Activated CD4-positive, alpha-beta T cell treated with anti-CD3 and anti-CD28 coated beads, Interleukin-2, amount 50 U/mL, for 4 hours (primary cell): ENCODE measurements around the gene WNT10A.

ENCODE experiments used
- DNase-seq, 2 experiments: peaks; one replicate each; pipeline ENCODE4 v3.0.0-alpha.2; 2020

WNT10A gene

DNA sequence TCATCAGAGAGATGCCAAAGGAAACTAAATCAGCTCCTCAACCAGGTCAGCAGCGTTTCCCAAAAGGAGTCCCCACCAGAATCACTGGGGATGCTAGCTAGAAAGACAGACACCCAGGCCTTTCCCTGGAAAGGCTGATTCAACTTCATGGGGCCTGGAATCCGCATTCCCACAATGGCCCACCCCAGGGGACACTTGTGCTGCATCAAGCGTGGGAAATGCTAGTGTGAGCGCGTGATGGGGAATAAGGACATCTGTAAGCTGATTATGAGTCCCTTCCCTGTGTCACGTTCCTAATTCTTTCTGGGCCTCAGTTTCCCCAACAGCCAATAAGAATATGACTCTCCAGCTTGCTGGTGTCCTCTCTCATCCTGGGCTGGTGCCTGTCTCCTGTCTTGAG is 2.2 kb upstream of the WNT10A start:
- no peak for DNase-seq

DNA sequence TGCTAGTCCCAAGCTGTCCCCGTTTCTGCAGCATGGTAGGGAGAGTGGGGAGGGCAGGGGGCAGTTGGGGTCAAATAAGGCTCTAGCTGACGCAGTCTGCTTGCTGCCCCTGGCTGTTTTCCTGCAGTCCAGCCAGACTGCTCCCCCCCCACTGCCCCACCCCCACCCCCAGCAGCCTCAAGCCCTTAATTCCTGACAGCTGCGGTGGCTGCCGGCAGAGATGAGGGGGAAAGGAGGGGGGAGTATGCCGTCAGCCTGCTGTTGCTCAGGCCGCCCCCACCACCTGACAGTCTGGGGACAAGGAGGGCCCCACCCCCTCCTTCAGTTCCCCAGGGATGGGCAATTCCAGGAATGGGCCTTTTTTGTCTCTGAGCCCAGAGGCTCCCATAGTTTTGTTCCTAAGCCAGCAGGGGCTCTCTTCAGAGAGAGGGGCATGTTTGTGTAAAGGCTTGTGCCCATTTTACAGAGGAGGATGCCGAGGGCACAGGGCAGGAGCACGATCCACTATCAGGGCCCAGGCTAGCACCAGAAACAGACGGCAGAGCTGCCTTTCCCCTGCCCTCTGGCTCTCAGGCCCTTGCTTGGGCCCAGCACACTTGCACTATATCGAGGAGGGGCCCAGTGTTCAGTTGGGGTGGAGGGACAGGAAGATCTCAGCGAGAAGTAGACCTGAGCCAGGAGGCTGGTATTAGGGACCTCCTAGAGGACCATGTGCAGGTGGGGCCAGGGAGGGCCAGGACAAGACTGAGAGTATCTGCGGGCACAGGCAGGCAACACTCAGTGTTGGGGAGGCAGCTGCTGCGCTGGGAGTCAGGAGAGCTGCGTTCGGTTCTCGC is 1.5 kb upstream of the WNT10A start:
- no peak for DNase-seq

- DNase-seq = no peak
Observed at GRCh38 chr2:218879776-218880101, 913 bp upstream of the WNT10A start.

GRCh38 chr2:218880859-218881594 is 375 bp downstream of the WNT10A start:
- DNase-seq = no peak

DNA sequence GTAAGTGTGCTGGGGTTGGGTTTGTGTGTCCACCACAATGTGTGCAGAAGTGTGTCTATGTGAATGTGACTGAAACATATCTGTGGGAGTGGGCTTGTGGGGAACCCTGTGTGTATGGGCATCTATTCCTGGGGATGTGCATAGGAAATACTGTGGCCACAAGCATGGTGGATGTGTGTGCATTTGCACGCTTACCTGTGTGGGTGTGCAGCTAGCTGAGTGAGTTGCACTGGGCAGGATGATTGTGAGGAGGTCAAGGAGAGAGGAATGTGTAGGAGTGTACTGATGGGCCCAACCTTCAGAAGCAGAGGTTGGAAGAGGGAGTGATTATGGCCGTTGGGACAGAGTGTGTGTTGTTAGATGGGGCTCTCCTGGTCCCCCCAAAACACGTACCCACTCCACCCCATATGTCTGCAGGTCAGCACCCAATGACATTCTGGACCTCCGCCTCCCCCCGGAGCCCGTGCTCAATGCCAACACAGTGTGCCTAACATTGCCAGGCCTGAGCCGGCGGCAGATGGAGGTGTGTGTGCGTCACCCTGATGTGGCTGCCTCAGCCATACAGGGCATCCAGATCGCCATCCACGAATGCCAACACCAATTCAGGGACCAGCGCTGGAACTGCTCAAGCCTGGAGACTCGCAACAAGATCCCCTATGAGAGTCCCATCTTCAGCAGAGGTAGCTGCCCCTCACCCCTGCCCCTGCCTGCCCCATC is 1.2 kb downstream of the WNT10A start:
- no peak for DNase-seq

DNA sequence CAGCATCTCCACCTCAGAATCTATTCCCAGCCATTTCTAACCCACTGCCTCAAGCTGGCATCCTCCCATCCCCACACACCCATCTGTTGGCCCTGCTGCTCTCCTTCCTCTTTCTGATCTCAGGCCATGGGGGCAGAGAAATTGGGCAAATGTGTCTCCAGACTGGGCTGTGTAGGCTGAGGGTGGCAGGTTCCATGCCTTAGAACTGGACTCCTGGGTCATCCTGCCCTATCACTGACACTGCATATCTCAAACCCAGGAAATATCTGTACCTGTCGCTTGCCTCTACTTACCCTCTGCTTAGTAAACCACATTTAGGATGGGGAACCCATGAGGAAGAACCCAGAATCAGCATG is 1.8 kb downstream of the WNT10A start:
- DNase-seq = no peak

GRCh38 chr2:218882866-218883366 is 2.3 kb downstream of the WNT10A start:
- DNase-seq = no peak

DNA sequence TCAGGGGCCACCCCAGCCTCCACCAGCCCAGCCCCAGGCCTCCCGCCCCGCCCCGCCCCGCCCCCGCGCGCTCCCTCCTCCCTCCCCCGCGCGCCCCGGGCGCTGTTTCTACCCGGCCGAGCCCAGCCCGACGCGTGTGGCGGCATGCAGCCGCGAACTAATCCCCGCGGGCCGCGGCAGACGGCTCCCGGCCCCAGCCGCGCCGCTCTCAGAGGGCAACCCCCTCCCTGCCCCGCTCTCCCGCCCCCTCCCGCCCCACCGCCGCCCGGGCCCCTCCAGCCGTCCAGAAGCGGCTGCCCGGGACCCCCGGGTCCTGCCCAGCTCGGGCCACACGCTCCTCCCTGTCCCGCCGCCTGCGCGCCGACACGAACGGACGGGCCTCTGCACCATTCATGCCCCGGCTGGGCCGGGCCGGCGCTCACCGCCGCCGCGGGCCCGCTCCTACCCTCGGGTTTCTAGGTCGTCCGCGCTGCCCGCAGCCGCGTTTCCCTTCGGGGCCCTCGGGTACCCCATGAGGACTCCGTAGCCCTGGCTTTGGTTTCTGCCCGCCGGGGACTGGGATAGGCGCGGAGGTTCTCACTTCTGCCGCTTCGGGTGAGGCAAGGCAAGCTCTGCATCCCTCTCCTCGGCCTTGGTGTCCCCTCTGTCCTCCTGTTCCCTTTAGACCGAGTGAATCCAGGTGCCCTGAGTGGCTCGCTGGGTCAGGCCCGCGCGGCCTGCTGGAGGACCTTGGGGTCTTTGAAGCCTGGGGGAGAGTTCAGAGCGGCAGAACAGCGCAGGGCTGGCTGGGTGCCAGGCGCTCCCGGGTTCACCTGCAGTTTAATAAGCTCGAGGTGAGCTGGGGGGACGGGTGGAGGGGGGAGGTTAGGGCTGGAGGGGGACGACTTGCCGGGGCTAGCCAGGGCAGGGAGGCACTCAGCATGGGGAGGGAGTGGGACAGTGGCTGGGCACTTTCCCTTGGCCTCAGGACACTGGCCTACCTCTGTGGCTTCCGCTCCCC is 3.1 kb downstream of the WNT10A start:
- peak in 1 of 2 experiments; percentile 37 for DNase-seq

GRCh38 chr2:218884519-218884918 is 3.9 kb downstream of the WNT10A start:
- no peak for DNase-seq

GRCh38 chr2:218885981-218886947 is 5.6 kb downstream of the WNT10A start:
- DNase-seq = no peak

GRCh38 chr2:218887079-218887478 is 6.4 kb downstream of the WNT10A start:
- DNase-seq = no peak

DNA sequence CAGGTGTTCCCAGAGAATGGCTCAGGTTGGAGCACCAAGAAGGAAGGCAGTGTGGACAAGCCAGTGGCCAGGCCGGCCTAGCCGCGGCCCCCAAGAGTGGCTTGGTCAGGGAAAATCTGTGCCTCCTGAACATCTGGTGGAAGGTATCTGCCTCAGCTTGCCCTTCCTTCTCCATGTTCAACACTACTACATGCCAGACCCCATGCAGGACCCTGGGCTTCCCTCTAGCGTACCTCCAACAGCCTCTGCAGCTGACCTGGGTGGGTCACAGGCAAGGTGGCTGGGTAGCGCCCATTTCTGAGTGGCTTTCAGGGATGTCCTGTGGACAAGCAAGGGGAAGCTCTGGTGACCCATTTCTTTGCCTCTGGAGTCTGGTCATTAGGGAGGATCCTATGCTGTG is 7.7 kb downstream of the WNT10A start:
- no peak for DNase-seq

DNA sequence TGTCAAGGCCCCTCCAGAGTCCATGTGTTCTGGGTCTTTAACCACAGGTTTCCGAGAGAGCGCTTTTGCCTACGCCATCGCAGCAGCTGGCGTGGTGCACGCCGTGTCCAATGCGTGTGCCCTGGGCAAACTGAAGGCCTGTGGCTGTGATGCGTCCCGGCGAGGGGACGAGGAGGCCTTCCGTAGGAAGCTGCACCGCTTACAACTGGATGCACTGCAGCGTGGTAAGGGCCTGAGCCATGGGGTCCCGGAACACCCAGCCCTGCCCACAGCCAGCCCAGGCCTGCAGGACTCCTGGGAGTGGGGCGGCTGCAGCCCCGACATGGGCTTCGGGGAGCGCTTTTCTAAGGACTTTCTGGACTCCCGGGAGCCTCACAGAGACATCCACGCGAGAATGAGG is 9.3 kb downstream of the WNT10A start:
- no peak for DNase-seq

- no peak for DNase-seq
Observed at GRCh38 chr2:218890369-218890768, 9.7 kb downstream of the WNT10A start.

DNA sequence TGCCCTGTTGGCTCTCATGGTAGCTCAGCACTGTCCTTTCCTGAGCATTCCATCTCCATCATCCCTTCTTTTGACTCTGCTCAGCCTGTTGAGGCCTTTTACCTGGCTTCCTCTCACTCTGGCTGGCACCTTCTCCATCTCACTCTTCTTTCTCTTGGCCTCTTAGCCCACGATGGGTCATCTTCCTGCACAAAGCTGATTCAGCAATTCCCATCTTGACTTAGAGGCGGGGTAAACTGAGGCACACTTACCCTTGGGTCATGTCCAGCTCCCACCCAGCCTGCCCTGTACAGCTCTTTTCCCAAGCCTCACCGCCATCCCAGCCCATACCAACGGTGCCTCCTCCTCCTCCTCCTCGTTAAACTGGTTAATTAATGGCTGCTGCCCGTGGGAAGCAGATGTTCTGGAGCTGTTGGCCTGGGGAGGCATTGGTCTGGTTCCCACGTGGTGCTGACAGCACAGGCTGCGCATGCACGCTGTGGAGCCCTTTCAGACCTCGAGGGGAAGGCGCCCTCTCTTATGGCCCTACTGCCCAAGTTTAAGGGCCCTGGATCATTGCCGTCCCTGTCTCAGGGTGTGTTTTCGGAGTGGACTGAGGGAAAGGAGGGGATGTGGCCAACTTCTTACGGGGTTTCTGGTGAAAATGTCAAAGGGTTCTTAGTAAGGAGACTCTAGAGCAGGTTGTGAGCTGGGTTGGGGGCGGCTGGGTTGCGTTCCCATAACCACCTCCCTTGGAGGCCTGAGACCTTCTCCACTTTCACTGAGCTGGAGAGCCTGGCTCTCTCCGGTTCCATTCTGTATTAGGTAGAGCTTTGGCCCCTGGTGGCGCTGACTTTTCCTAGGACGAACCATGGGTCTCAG is 10.9 kb downstream of the WNT10A start:
- DNase-seq = no peak

GRCh38 chr2:218892693-218893348 is 12.2 kb downstream of the WNT10A start:
- DNase-seq = peak; percentile 79

DNA sequence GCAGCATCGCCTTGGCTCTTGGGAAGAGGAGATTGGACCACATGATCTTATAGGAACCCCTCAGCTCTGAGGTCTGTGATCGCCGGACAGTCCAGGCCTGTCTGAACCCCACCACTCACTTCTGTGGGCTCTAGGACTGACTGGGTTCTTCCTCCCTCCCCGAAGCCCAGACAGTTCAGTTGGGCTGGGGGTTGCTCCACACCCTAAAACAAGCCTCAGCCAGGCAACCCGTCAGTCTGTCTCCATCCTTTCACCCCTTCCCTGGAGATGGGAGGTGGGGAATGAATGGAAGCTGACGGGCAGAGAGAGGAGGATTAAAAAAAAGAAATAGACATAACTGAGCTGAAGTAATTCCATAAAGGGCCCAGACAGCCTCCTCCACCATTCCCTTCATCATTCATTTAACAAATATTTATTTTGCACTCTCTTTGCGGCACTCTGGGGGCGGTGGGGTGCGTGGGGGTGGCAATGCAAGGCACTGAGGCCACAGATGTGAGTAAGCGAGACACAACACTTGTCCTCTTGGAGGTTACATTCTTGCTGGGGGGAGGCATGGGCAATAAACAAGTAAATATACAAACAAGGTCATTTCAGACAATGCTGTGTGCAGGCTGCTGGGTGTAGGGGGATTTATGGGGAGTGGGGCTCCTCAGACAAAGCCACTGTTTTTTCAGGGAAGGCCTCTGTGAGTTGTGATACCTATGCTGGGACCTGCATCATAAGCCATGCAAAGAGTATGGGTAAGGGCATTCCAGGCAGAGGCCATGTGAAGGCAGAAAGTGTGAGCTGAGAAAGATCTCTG is 12.9 kb downstream of the WNT10A start:
- DNase-seq = peak; percentile 48 to 49

DNA sequence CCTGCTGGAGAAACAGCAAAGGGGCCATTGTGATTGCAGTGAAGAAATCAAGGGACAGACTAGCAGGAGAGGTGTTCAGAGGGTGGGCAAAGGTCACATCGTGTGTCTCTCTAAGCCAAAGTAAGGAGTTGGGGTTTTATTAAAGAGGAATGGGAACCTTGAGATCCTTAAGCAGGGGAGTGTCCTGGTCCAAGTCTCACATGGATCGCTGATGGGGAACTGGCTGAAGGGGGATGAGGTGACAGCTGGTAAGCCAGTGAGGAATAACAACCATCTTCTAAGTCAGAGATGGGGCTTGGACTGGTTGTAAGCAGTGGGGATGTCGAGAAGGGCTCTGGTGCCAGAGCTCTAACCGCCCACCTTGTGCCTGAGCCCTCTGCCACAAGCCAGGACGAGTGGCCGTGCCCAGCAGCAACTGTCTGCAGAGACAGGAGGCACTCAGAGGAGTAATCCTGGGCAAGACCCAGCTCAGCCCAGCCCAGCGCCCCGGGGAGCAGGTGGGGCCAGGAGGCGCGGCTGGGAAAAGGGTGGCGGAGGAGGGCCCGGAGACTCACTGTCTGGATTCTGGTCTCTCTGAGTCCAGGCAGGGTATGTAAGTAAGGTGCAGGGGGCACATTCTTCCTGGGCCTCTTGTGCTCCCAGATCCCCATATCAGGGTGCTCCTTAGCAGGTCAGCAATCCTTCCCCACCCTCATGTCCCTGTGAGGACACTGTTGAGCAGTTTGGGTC is 13.7 kb downstream of the WNT10A start:
- DNase-seq = no peak
